NCI-H2081 treated with DMSO at 0.1 percent for 48 hours (cell line): ENCODE results near the gene FBXL17.
A peak's percentile ranks its signal among the peaks of the same experiment; 100 is the strongest.

ENCODE experiments used
- DNase-seq: peaks from one replicate; lab custom pipeline; 2025; lab: John Stamatoyannopoulos, UW

Gene FBXL17

DNA sequence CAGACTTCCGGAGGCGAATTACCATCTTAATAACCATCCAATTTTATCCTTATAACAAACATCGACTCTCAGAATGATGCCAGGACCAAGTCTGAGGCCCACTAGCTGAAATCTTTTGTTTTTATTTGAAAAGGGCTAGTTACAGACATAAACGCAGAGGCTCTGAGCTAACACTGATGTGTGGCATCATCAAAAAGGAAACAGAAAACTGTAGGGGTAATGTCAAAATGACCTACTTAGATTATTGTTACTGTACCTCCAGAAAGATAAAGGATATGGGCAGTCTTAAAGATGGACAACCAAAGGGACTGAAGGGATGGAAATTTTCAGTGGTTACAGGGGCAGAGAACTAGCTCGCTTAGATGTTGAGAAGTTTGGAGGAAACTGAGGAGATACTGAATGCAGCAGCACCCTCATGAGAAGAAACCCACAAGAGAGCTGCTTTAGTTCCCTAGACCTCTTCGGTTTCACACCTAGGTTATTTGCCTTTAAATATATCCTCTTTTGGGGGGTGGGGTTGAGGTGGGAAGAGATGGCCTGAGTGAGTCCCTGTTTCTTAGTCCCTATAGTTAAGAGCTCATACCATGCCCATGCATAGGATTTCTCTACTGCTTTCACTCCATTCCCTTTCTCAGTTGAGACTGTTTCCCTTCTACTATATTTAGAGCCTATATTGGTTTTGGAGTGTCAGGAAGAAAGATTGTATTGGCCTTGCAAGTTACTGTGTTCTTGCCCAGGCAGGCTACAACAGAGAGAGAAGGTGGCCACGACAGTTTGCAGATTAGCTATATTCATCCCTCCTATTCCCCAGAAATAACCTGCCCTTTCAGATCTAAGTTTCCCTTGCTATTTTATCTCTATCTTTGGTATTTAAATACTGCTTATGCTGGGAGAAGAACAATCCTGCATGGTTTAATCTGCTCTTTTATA, 390.8 kb downstream of the FBXL17 start:
- no peak for DNase-seq

DNA sequence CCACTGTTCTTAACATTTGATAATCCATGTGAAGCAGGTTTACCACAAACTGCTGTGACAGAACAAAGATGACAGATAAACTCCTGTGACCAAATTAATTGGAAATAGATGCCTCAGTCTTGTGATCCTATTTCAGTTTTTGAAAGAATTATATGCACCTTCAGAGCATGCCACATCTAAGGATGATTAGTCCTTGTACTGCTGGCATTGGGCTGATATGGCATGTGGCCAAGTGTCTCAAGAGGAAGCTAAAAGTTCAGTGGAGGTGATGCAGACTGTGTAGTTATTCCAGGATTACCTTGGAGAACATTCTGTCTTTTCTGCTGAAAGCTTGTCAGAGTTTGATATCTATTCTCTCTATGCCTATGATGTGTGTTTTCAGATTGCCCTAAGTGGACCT, 396.8 kb downstream of the FBXL17 start:
- no peak for DNase-seq

DNA sequence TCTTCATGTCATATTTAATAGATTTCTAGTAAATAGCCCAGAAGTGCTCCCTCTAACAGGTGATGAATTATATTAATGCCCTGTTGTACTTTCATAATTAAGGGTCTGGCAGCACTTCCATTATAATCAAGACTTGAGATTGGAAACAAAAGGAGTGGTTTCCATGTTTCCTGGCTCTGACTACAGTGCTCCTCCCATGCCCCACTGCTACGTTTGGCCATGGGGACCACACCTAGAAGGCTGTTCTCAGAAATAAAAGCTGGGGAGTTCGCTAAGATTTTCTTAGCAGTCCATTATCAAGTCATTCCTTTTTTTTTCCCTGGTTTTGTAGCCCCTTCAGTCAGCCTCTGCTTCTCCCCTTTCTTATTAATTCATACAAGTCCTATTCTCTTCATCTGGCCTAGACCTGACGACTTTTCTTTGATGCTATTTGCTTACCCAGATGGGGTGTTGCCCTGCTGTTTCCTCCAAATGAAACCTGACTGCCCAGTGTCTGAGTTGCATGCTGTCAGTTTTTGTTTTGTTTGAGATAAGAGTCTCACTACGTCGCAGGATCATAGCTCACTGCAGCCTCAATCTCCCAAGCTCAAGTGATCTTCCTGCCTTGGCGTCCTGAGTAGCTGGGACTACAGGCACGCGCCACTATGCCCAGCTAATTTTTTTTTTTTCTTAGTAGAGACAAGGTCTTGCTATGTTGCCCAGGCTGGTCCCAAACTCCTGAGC, 399.0 kb downstream of the FBXL17 start:
- peak; percentile 53 for DNase-seq

DNA sequence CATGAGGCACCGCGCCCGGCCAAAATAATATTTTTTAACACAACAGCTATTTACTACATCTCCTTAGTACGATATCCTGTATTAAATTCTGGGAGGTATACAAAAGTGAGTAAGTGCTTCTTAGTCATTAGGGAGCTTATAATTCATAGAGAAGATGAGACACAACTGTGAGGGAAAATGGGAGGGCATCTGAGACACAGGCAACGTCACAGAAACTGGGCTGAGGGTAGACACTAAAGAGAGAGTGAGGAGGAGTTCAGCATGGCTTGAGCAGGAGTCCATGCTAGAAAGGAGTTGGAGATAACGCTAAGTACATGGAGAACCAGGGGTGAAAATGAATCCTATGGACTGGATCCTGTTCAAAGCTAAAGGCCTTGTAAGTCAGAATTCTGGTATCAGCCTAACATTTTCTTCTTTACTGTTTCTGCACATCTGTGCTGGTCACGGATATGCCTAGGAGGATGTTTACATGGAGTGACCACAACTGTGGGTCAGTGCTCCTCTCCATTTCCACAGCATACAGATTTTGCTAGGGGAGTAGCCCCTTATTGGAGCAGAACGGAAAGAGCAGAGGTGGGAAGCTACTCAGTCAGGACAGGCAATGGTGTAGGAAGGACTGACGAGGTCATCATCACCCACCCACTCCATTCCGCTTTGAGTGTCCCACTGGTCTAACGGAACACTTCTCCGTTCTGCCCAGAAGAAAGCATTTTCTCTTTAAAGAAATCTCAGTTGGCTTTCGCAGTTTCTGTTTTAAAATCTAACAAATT, 400.8 kb downstream of the FBXL17 start:
- DNase-seq = no peak

DNA sequence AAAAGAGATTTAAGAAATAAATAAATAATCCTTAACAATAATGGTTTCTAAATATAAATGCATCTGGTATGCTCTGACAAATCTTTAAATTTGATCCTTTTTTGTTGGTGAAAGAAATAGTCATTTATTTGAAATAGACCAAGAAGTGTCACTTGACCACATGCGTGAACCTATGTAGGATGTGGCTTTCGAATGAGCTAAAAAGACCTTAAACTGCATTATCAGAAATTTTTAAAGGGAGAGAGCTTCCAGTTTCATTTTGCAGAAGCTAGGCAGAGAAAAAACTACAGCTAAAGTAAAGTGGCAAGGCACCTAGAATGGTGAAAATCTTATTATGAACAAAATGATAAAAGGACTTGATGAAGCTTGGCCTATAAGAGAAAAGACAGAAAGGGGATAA, 402.0 kb downstream of the FBXL17 start:
- DNase-seq = no peak

DNA sequence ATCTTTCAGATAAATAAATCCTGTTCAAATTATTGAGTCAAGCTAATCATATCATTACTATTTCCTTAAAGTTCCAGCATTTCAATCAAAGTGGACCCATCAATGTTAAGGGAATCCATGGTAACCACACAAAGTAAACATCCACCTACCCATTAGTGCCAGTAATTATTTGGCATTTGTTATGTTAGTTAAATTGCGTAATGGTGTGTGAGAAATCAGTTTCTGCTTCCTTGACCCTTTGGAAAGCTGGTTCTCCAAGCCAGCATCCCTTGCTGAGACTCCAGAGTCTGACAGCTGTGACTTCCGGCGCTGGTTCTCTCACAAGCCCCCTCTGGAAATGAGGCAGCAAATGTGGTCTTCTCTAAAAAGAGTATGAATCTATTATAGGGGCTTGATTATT, 402.6 kb downstream of the FBXL17 start:
- peak; percentile 18 for DNase-seq

DNA sequence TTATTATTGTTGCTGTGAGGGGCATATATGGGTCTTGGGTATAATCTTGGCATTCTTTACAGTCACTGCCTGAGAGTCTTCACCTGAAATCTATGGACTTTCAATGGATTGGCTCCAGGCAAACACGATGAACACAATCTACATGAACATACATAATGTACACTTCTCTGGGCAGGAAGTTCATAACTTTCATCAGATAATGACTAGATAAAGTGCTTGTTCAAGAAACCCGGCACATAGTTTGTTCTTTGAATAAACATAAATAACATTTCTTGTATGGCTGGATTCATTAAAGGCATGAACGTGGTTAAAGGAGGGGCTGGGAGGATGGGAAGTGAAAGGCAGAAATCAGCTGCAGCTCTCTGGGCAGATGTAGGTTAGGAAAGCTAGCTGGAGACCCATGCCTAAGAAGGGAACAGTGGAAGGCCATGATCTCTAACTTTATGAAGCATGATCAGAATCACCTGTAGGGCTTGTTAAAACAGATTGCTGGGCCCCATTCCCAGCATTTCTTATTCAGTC, 404.3 kb downstream of the FBXL17 start:
- DNase-seq = no peak

DNA sequence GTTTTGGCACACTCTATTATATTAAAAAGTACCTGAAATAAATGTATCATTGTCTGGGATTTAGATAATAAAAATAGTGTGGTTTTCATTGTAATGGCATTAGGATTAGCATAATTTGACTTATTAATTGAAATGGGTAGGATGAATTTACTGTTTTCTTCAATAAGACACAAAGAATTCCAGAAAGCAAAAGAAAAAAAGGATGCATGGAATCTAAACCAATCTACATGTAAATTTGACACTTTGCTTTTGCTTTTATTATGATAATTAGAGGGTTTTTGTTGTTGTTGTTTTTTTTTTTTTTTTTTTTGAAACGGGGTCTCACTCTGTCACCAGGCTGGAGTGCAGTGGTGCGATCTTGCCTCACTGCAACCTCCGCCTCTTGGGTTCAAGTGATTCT, 406.3 kb downstream of the FBXL17 start:
- no peak for DNase-seq

DNA sequence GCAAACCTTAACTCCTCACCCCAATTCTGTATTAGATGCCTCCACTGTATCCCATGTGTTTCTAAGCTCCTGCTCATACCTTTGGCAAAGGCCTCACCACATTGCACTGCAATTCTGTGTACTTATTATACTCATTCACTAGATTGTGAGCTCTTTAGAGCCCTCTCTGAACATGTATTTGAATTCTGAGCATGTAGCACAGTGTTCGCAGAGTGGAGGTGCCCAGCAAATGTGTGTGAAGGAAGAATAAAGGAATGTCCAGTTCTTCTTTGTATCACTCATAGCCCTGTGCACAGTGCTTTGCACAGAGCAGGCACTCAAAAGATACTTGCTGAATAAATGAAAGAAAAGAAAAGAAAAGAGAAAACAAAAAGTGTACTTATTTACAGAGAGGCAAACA, 410.1 kb downstream of the FBXL17 start:
- DNase-seq = no peak

DNA sequence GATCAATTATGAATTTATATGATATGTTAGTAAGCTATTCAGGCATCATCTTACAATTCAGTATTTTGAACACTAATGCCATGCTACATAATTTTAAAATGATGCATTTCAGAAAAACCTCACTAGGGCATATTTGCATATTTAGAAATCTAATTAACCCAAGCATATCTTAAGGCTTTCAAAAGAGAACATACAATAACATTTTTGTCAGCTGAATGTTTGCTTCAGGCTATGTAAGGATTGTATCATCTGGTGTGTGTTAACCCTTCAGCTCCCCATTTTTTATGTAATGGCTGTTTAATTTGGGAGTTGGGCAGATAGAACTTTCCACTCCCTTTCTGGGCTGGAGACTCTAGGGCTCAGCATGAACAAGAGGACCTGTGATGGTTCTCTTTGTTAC, 412.1 kb downstream of the FBXL17 start:
- DNase-seq = no peak

DNA sequence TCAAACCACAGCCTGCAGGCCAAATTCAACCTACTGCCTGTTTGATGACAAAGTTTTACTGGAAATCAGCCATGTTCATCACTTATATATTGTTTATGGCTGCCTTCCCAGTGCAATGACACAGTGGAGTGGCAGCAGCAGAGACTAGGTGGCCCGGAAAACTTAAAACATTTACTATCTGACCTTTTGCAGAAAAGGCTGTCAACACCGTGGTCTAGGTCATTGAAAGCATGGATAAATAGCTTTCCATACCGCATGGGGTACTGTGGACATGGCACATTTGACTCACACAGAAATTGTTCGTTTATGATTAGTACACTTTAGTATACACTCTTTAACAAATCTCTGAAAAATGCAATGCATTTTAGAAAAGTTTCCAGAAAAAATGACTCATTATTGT, 412.9 kb downstream of the FBXL17 start:
- DNase-seq = no peak

DNA sequence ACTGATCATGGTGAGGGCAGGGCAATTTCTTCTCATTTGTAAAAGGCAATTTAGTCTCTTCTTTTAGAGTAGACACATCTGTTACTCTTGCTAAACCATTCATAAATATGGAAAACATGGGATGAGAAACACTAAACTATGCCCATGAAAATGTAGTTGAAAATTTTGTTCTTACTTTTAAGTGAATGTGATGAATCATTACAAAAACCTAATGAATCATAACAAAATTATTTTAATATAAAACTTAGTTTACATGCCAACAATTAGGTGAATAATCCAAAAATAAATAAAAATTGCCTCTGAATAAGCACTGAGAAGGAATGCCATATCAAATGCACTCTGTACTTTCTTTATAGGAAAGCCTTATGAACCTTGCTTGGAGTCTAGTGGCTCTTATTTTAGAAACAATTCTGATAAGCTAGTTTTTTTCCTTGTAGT, 413.5 kb downstream of the FBXL17 start:
- DNase-seq = no peak

DNA sequence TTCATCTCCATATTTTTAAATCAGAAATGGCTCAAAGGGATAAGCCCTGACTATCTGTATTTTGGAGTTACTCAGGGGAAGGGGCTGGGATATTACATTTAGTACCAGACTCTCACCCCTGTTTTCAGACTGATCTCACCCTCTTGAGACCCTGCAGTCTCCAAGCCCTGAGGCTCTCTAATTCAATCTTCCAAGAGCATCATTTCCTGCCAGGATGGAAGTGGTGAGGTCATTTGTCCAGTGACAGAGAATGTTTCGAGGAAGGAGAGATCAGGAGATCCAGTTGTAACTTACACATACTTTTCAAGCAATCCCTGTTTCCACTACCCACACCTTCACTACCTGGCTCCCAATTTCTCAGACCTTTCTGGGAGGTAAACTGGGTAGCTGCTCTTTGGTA, 415.7 kb downstream of the FBXL17 start:
- no peak for DNase-seq

DNA sequence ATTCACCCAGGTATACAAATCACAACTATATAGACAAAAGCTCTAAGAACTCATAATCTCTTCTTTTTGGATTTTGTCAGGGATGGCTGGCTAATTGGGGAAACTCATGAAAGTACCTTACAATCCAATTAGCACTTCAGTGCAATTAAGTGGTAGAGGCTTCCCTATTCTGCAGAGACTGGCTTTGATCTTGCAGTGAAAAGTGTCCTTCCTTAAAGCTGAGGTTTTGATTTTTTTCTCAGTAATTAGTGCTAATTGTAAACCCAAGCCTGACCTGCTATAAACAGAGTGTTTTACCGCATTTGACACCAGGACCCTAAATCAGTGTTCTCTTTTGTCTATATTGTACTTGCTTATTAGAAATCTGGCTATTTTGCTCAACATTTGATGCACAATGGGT, 417.2 kb downstream of the FBXL17 start:
- no peak for DNase-seq

DNA sequence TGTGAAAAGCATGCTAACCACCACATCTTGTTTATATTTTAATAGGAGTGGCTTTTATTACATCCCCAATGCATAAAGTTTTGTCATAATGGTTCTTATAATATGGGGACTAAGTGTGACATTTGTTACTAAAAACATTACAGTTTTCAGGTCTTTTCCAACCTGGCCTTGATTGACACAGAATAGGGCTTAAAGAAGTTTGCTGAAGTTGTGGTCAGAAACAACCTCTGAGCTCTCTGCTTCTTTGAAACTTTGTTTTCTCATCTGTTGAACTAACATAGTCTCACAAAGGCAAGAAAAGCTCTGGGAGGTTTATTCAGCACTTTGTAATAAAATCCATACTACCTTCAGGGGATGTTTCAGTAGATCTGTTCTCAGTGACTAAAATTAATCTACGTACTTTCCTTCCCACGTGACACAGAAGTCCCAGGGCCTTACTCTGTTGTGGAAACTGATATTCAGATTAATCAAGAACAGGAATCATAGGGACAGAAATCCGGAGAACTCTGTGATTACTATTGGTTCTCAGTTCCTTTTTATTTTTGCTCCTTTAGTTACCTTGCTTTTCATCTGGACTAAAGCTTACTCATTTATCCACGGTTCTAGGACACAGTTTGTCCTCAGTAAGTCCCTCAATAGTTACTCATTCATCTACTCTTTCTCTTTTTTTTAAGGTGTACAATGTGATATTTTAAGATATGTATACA, 422.2 kb downstream of the FBXL17 start:
- no peak for DNase-seq

DNA sequence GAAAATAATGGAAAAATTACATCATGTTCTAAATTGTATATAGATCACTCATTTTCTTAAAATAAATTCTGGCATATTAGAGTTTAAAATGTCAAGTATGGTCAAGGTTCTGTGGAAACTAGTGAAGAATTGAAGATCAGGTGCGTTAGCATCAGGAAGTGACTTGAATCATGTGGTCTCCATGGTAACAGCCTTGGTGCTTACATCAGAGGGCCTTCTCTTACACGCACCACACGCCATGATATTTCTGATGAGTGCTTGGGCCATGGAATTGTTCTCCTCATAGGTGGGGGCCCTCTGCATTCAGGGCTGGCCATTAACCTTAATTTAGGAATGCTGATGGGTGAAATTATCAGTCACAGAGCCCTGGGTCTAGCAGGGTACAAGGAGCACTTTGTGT, 423.0 kb downstream of the FBXL17 start:
- DNase-seq = no peak

DNA sequence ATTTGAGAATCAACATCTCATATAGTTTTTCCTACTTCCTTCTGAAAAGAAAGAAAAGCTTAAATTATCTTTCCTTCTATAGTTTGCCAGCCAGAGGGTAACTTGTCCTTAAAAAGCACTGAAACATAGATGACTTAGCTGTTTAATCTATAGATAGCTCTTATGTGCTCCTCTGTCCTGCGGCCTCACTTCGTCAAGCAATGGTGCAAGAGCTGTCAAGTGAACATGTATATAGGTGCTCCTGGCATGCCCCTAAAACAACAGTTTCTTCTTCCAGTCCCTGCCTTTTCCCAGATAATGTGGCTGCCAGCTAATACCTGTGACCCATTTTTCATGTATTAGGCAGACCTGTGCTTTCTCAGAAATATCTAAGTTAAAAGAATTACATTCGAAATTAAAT, 423.5 kb downstream of the FBXL17 start:
- DNase-seq = no peak

DNA sequence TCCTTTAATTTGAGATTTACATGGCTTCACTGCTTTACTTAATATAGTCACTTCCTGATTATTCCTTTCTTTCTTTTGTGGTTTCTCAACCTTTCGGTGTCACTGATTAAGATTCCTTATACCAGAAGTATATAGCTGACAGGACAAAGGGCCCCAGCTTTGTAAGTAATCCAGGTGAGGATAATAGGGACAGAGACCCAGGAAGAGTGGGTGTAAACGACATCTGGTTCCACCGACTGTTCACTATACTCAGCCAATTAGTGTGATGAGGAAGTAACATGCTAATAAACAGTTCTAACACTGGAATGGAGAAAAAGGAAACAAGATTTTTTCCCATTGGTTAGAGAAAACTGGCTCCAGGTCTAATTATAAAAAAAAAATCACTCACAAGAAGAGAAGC, 424.8 kb downstream of the FBXL17 start:
- DNase-seq = no peak

DNA sequence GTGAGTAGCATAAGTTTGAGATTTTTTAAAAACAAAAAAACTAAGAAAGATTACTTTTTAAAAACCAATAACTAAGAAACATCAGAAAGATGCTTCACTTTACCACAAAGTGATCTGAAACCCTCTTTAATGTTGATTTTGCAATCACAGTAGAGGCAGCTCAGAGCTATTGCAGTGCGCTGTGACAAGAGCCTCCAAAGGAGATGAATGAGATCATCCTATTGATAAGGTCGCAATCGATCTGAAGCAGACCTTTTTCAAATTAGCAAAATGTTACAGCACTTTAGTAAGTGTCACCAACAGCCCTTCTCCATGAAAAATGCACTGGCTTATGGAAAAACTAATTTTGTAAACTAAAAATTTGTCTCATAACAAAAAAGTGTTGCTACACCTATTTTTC, 426.6 kb downstream of the FBXL17 start:
- no peak for DNase-seq

DNA sequence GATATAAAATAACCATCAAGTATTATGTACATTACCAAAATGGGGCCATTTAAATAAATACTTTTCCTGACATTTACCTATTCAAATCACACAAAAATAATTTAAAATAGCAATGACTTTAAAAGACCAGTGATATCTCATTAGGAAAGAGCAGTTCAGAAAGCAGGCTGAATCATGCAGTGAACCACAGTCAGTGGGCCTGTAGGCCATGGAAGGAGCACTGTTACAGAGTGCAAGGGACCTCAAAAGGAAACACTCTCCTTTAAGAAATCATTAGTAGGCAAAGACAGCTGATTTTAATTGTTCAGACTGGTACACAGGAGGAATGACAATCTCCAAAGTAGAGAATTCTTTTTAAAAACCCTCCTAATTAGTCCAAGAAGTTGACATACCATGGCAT, 427.6 kb downstream of the FBXL17 start:
- no peak for DNase-seq

DNA sequence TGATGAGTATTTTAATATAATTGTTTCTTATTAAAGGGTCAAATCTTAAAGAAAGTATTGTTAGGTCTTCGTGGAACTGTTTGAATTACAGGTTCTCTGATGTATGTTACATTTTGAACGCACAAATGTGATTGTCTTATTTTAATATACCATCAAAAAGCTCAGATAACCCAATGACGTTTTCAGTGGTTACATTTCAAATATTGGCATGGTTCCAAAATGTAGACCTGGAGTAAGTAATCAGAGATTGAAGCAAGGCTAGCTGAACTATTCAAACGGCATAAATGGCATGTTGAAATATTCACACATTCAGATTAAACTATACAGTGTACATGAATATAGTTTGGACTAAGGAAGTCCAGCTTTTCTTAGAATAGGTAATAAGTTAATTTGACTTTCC, 429.4 kb downstream of the FBXL17 start:
- DNase-seq = no peak

DNA sequence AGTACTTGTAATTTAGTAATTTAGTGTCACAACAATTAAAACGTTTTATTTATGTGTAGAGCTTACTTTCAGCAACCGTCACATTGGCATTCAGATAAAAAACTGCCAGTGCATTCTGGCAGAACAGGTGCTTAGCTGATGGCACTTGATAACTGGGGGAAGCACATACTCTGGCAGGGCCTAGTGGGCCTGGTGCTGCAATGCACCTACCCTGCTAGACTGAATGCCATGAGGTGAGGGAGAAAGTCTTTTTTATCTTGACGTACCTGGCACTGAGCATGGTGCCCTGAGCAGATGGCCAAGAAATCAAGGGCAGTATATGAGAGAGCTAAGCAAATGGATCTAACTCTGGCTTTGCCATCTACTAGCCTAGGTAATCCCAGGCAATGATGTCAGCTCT, 430.6 kb downstream of the FBXL17 start:
- DNase-seq = no peak
